Stomach (tissue), 9 donors: ENCODE data around the gene DCX. TPM values are rescaled to one million over a fixed set of nuclear protein-coding genes. Genes with fewer than 3 reads are reported as not detected.
A peak's percentile ranks its signal among the peaks of the same experiment; 100 is the strongest.

ENCODE experiments used
- DNase-seq, 2 donors: peaks; one replicate each; pipeline versions ENCODE4 v3.0.0 to v3.0.0-alpha.2; 2013 to 2019
- H3K27ac ChIP-seq, 5 donors: fragments of 200-600 bp in 4 of 5; sonication (generic) in 4 of 5; one replicate each; pipeline ENCODE4 v1.5.1; 2013 to 2019; ENCODE audit warnings: mild to moderate bottlenecking in 1 of 5, moderate library complexity in 1 of 5
- H3K27me3 ChIP-seq, 3 donors: fragments of 200-600 bp; sonication (generic); one replicate each; pipeline ENCODE4 v1.5.1; 2017 to 2019; ENCODE audit warnings: mixed run types in 1 of 3
- H3K36me3 ChIP-seq, 4 donors: fragments of 200-600 bp; sonication (generic); 1 replicate in 3 of 4; 2 replicates in 1 of 4; pipeline ENCODE4 v1.5.1; 2016 to 2019
- H3K4me1 ChIP-seq, 4 donors: fragments of 200-600 bp; sonication (generic); one replicate each; pipeline ENCODE4 v1.5.1; 2016 to 2019
- H3K4me3 ChIP-seq, 4 donors: fragments of 200-600 bp; sonication (generic) in 3 of 4; one replicate each; pipeline ENCODE4 v1.5.1; 2016 to 2019; ENCODE audit warnings: mild to moderate bottlenecking in 1 of 4
- H3K9me3 ChIP-seq, 4 donors: fragments of 200-600 bp; sonication (generic); one replicate each; pipeline ENCODE4 v1.5.1; 2016 to 2019
- CTCF ChIP-seq, 7 experiments: fragments of 450-650 bp in 4 of 7; fragments of 200-600 bp in 3 of 7; sonication (generic) in 3 of 7; IDR thresholded peaks; one replicate each; pipeline ENCODE4 v1.5.1; 2016 to 2019; ENCODE audit warnings: antibody characterized with exemption in 7 of 7, control low read depth in 2 of 7, mild to moderate bottlenecking in 1 of 7
- EP300 ChIP-seq: sonication (generic); formaldehyde crosslinking; IDR thresholded peaks from one replicate; pipeline ENCODE4 v1.6.1; 2017; ENCODE audit warnings: antibody characterized with exemption
- POLR2A ChIP-seq, 4 donors: fragments of 450-650 bp; IDR thresholded peaks; one replicate each; pipeline ENCODE4 v1.6.1; 2016; ENCODE audit warnings: antibody characterized with exemption in 4 of 4, control low read depth in 2 of 4, mild to moderate bottlenecking in 1 of 4, moderate library complexity in 1 of 4
- POLR2AphosphoS5 ChIP-seq, 3 donors: sonication (generic); formaldehyde crosslinking; IDR thresholded peaks; one replicate each; pipeline ENCODE4 v1.6.1; 2016; ENCODE audit warnings: antibody characterized with exemption in 3 of 3
- WGBS, 5 donors: extraction: QIAGEN DNeasy Blood & Tissue Kit in 3 of 5; methylation state at CpG; one replicate each; pipeline versions ENCODE4 v1.1.5 to v1.1.7; 2013 to 2018; 5-methylcytosine and 5-hydroxymethylcytosine counted together
- intact Hi-C: fragments of 100-400 bp; cut with DNase I; formaldehyde crosslinking; loops from one replicate; pipeline ENCODE4 v1.15.1; 2023; ENCODE audit warnings: low total_unique reads
- polyA plus RNA-seq, 3 donors: library from polyadenylated mRNA; stranded (reverse); fragments of 200-250 nt; gene quantifications; one replicate each; pipeline ENCODE4 v1.2.3, GENCODE V29; 2013
- total RNA-seq, 5 donors: library from RNA; depleted of rRNA; stranded (reverse); fragments of >200 nt; gene quantifications; one replicate each; pipeline versions ENCODE4 v1.1.0 to v1.2.3, GENCODE V29; 2014 to 2016
- donor health status: healthy with polysubstance abuse.
- donor health status: Bipolar disorder and iron deficiency.
- donor health status: healthy.

Gene DCX
- total and polyA plus RNA-seq, 8 donors, result under 0.01 to 4.0 (median 0.04) TPM; not detected in 4

- intact Hi-C loops, result no loop called here
- no peak for TF ChIP-seq POLR2A (IDR thresholded peaks at IDR 0.05)
- no peak for TF ChIP-seq EP300
- no peak for TF ChIP-seq POLR2AphosphoS5 (IDR thresholded peaks at IDR 0.05)
- no peak for TF ChIP-seq CTCF (IDR thresholded peaks at IDR 0.05)
- 50 to 96% (median 75%) methylated on average over 1 to 2 of the region's 2 CpGs for WGBS, 5 donors
- H3K36me3 ChIP-seq, result no peaks in the 10 kb centered on the region
- H3K9me3 ChIP-seq, result no peaks in the 10 kb centered on the region
- H3K27me3 ChIP-seq, result no peaks in the 10 kb centered on the region
- no peak overlapping the region for H3K4me3 ChIP-seq
- no peak for DNase-seq
- H3K4me1 ChIP-seq, result no peaks in the 10 kb centered on the region
- no peak overlapping the region for H3K27ac ChIP-seq
Measured at GRCh38 chrX:111340054-111340453, 71.9 kb downstream of the DCX start.

- no peaks in the 10 kb centered on the region for H3K27me3 ChIP-seq
- TF ChIP-seq POLR2A (IDR thresholded peaks at IDR 0.05) (no peak), POLR2AphosphoS5 (IDR thresholded peaks at IDR 0.05) (no peak), CTCF (IDR thresholded peaks at IDR 0.05) (no peak), EP300 (no peak)
- H3K9me3 ChIP-seq, result no peaks in the 10 kb centered on the region
- H3K4me3 ChIP-seq, result no peak overlapping the region
- no peak overlapping the region for H3K27ac ChIP-seq
- H3K36me3 ChIP-seq, result no peaks in the 10 kb centered on the region
- no peaks in the 10 kb centered on the region for H3K4me1 ChIP-seq
- intact Hi-C loops, result no loop called here
- DNase-seq, result no peak
Measured at GRCh38 chrX:111339212-111339611, 72.8 kb downstream of the DCX start.

- intact Hi-C loops, result no loop called here
- H3K27me3 ChIP-seq, result no peaks in the 10 kb centered on the region
- no peak for TF ChIP-seq POLR2AphosphoS5 (IDR thresholded peaks at IDR 0.05)
- no peak for TF ChIP-seq POLR2A (IDR thresholded peaks at IDR 0.05)
- no peak for TF ChIP-seq EP300
- no peak for TF ChIP-seq CTCF (IDR thresholded peaks at IDR 0.05)
- H3K9me3 ChIP-seq, result no peaks in the 10 kb centered on the region
- DNase-seq, result no peak
- H3K4me1 ChIP-seq, result no peaks in the 10 kb centered on the region
- 20 to 49% (median 43%) methylated on average over 4 of the region's 4 CpGs for WGBS, 5 donors
- H3K36me3 ChIP-seq, result no peaks in the 10 kb centered on the region
- no peak overlapping the region for H3K4me3 ChIP-seq
- no peak overlapping the region for H3K27ac ChIP-seq
Measured at GRCh38 chrX:111338095-111338698, 73.8 kb downstream of the DCX start.

DNA sequence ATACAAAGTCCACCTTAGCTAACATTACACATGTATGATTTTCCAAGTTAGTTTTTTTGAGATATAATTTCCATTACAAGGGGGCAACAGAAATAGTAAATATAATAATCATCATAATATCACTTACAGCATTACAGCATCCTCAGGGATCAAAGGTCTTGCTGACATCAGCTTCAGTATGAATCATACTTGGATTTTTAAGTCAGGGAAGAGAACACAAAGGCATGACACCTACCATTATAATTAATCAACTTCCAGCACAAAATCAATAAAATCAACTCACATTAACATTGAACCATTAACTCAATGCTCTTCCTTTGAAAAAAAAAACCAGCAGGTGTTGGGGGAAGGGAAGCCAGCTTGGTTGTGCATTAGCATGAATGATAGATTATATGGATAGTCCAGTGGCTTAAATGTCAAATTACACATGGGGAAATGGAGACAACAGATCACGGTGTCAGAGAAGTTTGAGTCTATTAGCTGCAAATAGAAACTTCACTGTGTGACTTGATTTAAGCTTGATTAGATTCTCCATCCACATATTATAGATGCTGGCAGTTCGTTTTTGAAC lies 74.8 kb downstream of the DCX start:
- TF ChIP-seq CTCF (IDR thresholded peaks at IDR 0.05) (no peak), POLR2AphosphoS5 (IDR thresholded peaks at IDR 0.05) (no peak), EP300 (no peak), POLR2A (IDR thresholded peaks at IDR 0.05) (no peak)
- 50 to 67% (median 53%) methylated on average over 2 of the region's 2 CpGs for WGBS, 5 donors
- intact Hi-C loops, result no loop called here

More for the DNA sequence above, 74.8 kb downstream of the DCX start:
- Histone ChIP-seq H3K27me3 (no peaks in the 10 kb centered on the region), H3K9me3 (no peaks in the 10 kb centered on the region), H3K36me3 (no peaks in the 10 kb centered on the region), H3K4me1 (no peaks in the 10 kb centered on the region), H3K4me3 (no peak overlapping the region), H3K27ac (no peak overlapping the region)
- DNase-seq, result peak in 1 of 2 donors; percentile 10
